ENCODE measurements around the gene TNN.

Gene TNN

DNA sequence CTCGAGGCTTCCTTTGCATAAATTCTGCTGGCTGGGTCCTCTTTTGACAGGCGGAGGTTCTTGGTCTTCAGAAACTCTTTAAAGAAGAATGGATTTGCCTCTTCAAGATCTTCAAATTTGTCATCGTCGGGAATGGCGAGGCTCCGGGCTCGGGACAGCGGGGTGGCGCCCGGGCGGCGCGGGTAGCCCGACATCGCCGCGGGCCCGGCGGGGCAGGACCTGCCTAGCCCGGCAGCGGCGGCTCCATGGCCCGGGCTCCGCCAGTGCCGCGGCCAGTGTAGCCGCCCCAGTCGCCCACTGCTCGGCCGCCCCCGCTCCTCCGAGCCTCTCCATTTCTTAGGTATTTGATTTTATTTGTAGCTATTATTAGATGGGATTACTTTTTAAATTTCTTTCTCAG, 22.1 kb upstream of the TNN start:
- Histone ChIP-seq H3K9ac (ENCODE audit: low read depth, low read length) (no peak overlapping the region), H3K36me3 (ENCODE audit: insufficient read depth, low read length) (no peaks in the 10 kb centered on the region), H3K4me1 (ENCODE audit: insufficient read depth, low read length) (no peaks in the 10 kb centered on the region)

GRCh38 chr1:175050992-175051391, 16.6 kb upstream of the TNN start:
- Histone ChIP-seq H3K36me3 (ENCODE audit: insufficient read depth, low read length) (no peaks in the 10 kb centered on the region), H3K9ac (ENCODE audit: low read depth, low read length) (no peak overlapping the region), H3K9me3 (ENCODE audit: control insufficient read depth, insufficient read depth, low read length) (no peaks in the 10 kb centered on the region), H3K4me1 (ENCODE audit: insufficient read depth, low read length) (no peaks in the 10 kb centered on the region)

More for the DNA sequence above, 22.1 kb upstream of the TNN start:
- no peaks in the 10 kb centered on the region for H3K9me3 ChIP-seq (ENCODE audit: control insufficient read depth, insufficient read depth, low read length)

GRCh38 chr1:175054736-175055135, 12.9 kb upstream of the TNN start:
- H3K9ac ChIP-seq (ENCODE audit: low read depth, low read length): no peak overlapping the region
- H3K9me3 ChIP-seq (ENCODE audit: control insufficient read depth, insufficient read depth, low read length): no peaks in the 10 kb centered on the region
- H3K36me3 ChIP-seq (ENCODE audit: insufficient read depth, low read length): no peaks in the 10 kb centered on the region
- no peaks in the 10 kb centered on the region for H3K4me1 ChIP-seq (ENCODE audit: insufficient read depth, low read length)

GRCh38 chr1:175062339-175062738, 5.3 kb upstream of the TNN start:
- Histone ChIP-seq H3K9me3 (ENCODE audit: control insufficient read depth, insufficient read depth, low read length) (no peaks in the 10 kb centered on the region), H3K36me3 (ENCODE audit: insufficient read depth, low read length) (no peaks in the 10 kb centered on the region), H3K9ac (ENCODE audit: low read depth, low read length) (no peak overlapping the region), H3K4me1 (ENCODE audit: insufficient read depth, low read length) (no peaks in the 10 kb centered on the region)

DNA sequence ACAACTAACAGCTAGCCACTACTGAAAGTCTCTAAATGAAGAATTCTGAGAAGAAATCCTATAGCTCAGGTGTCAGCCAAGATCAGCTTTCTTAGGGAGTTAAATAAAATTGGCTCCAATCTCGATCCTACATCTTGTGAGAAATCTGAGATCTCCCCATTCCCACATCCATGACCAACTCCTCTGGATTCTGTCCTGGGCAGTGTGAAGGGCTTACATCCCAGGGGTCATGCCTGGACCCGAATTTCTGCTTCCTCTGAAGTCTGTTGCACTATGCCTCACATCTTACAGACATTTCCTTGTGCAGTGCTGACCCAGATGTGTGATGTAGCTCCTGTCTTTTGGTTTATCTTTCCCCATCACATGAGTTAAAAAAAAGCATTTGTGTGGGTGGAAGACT, 4.8 kb upstream of the TNN start:
- no peak overlapping the region for H3K9ac ChIP-seq (ENCODE audit: low read depth, low read length)
- H3K36me3 ChIP-seq (ENCODE audit: insufficient read depth, low read length): no peaks in the 10 kb centered on the region
- H3K4me1 ChIP-seq (ENCODE audit: insufficient read depth, low read length): no peaks in the 10 kb centered on the region
- no peaks in the 10 kb centered on the region for H3K9me3 ChIP-seq (ENCODE audit: control insufficient read depth, insufficient read depth, low read length)

GRCh38 chr1:175070818-175071217, 3.2 kb downstream of the TNN start:
- Histone ChIP-seq H3K9ac (ENCODE audit: low read depth, low read length) (no peak overlapping the region), H3K4me1 (ENCODE audit: insufficient read depth, low read length) (peaks cover 19% of the 10 kb centered on the region), H3K9me3 (ENCODE audit: control insufficient read depth, insufficient read depth, low read length) (no peaks in the 10 kb centered on the region), H3K36me3 (ENCODE audit: insufficient read depth, low read length) (no peaks in the 10 kb centered on the region)

- no peaks in the 10 kb centered on the region for H3K36me3 ChIP-seq (ENCODE audit: insufficient read depth, low read length)
- H3K9me3 ChIP-seq (ENCODE audit: control insufficient read depth, insufficient read depth, low read length): no peaks in the 10 kb centered on the region
- no peak overlapping the region for H3K9ac ChIP-seq (ENCODE audit: low read depth, low read length)
- H3K4me1 ChIP-seq (ENCODE audit: insufficient read depth, low read length): peaks cover 19% of the 10 kb centered on the region
These were observed 3.8 kb downstream of the TNN start for GRCh38 chr1:175071276-175071943.

DNA sequence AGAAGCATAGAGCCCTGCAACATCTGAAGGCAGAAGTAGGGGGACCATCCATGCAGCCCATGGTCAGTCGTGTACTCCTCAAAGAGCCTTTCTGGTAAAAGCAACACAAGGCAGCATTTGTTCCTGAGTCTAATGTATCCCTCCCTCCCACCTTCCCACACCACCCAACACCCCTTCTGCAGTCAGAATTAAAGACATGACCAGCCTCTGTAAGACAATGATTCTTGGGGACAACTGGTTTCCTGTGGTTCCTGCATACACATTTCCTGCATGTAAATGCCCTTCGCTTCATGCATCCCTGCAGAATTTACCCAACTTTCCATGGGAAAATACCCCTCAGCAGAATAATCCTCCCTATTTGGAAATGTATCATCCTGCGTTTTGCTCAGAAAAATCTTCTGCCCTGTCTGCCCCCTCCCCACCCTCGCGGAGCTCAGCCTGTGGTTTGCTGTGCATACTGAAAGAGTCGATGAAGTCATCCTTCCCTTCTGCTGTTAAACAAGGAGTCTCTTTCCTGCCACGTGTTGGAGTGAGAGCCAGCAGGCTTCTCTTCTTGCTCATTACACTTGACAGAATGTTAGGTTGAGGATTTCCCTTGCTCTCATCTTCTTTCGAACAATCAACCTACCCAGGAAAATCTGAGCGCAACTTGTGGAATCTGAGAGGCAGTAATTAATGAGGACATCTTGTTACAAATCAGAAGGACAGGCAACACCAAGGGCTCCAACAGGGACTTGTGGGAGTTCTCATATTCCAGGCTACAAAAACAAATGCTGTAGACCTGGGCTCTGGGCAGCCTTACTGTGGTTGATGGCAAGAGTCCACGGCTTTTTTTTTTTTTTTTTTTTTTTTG, 4.7 kb downstream of the TNN start:
- Histone ChIP-seq H3K4me1 (ENCODE audit: insufficient read depth, low read length) (peaks cover 19% of the 10 kb centered on the region), H3K9me3 (ENCODE audit: control insufficient read depth, insufficient read depth, low read length) (no peaks in the 10 kb centered on the region), H3K9ac (ENCODE audit: low read depth, low read length) (no peak overlapping the region), H3K36me3 (ENCODE audit: insufficient read depth, low read length) (no peaks in the 10 kb centered on the region)

DNA sequence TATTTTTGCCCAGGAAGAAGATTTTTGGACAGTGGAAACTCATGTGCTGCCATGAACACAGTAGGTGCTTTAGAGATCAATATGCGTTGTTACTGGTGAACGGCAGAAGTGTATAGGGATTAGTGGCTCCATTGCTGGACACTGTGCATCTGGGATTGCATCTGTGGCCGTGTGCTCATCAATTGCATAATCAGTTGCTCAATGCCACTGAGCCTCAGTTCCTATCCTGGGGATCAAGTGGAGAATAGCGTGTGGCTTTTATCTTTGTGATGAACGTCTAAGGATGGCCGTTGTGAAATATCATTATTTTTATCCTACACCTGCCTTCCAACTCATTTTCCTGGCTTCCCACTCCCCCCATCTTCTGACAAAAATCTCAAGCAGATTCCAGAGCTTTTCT, 5.4 kb downstream of the TNN start:
- Histone ChIP-seq H3K9me3 (ENCODE audit: control insufficient read depth, insufficient read depth, low read length) (no peaks in the 10 kb centered on the region), H3K4me1 (ENCODE audit: insufficient read depth, low read length) (peaks cover 19% of the 10 kb centered on the region), H3K36me3 (ENCODE audit: insufficient read depth, low read length) (no peaks in the 10 kb centered on the region), H3K9ac (ENCODE audit: low read depth, low read length) (no peak overlapping the region)

DNA sequence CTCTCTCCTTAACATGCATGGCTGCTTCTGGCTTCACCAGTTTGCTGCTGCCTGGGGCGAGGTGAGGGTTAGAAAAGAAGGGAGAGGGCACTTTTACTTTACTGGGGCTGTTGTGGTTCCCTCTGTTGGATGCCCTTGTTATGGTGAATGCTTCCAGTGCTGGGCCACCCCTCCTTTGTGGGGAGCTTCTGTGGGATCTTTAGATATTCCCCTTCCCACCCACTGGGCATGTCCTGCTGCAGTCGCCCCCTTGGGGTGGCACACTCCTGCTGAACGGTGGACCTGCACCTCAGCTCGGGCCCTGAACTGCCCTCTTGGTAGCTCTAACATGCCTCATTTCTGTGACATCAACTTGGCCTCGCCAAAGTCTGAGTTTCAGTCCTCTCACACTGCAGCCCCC, 6.0 kb downstream of the TNN start:
- Histone ChIP-seq H3K9ac (ENCODE audit: low read depth, low read length) (no peak overlapping the region), H3K36me3 (ENCODE audit: insufficient read depth, low read length) (no peaks in the 10 kb centered on the region), H3K4me1 (ENCODE audit: insufficient read depth, low read length) (peaks cover 19% of the 10 kb centered on the region)

GRCh38 chr1:175075572-175076568, 8.2 kb downstream of the TNN start:
- Histone ChIP-seq H3K36me3 (ENCODE audit: insufficient read depth, low read length) (no peaks in the 10 kb centered on the region), H3K9ac (ENCODE audit: low read depth, low read length) (no peak overlapping the region), H3K4me1 (ENCODE audit: insufficient read depth, low read length) (peaks cover 19% of the 10 kb centered on the region), H3K9me3 (ENCODE audit: control insufficient read depth, insufficient read depth, low read length) (no peaks in the 10 kb centered on the region)

More for the DNA sequence above, 6.0 kb downstream of the TNN start:
- no peaks in the 10 kb centered on the region for H3K9me3 ChIP-seq (ENCODE audit: control insufficient read depth, insufficient read depth, low read length)

DNA sequence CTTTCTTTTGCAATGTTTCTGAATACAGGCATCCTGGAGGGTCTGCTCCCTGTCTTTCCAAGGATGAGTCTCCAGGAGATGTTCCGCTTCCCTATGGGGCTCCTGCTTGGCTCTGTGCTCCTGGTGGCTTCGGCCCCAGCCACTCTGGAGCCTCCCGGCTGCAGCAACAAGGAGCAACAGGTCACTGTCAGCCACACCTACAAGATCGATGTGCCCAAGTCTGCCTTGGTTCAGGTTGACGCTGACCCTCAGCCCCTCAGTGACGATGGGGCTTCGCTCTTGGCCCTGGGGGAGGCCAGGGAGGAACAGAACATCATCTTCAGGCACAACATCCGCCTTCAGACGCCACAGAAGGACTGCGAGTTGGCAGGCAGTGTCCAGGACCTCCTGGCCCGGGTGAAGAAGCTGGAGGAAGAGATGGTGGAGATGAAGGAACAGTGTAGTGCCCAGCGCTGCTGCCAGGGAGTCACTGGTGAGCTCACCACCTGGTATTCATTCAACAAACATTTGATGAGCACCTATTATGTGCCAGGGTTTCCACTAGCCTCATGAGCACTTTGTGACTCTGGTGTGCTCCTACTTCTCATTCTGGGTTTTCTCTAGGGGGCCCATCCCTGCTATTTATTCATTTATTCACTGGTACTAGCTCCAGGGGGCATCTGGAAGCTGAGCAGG, 9.9 kb downstream of the TNN start:
- no peaks in the 10 kb centered on the region for H3K36me3 ChIP-seq (ENCODE audit: insufficient read depth, low read length)
- peaks cover 9% of the 10 kb centered on the region for H3K4me1 ChIP-seq (ENCODE audit: insufficient read depth, low read length)
- H3K9me3 ChIP-seq (ENCODE audit: control insufficient read depth, insufficient read depth, low read length): no peaks in the 10 kb centered on the region
- no peak overlapping the region for H3K9ac ChIP-seq (ENCODE audit: low read depth, low read length)

DNA sequence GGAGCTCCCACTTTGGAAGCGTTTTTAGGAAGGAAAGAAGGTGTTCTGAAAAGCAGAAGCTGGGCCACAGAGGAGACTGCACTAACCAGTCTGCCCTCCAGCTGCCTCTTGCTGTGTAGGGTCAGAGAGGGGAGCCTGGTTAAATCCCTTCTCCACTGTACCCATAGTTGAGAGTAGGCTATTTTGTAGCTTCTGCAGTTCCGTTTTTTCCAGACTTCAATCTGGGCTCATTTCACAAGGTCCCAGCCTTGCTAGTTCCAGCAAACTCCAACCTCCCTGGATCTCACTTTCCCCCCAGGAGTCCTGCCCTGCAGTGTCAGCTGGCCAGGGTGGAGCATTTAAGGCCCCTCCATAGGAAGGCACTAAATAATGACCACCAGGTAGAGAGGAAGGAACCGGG, 11.0 kb downstream of the TNN start:
- Histone ChIP-seq H3K9ac (ENCODE audit: low read depth, low read length) (no peak overlapping the region), H3K4me1 (ENCODE audit: insufficient read depth, low read length) (no peaks in the 10 kb centered on the region; the same call in 1 of the 2 replicates), H3K36me3 (ENCODE audit: insufficient read depth, low read length) (no peaks in the 10 kb centered on the region), H3K9me3 (ENCODE audit: control insufficient read depth, insufficient read depth, low read length) (no peaks in the 10 kb centered on the region)

- Histone ChIP-seq H3K36me3 (ENCODE audit: insufficient read depth, low read length) (no peaks in the 10 kb centered on the region), H3K9ac (ENCODE audit: low read depth, low read length) (no peak overlapping the region)
These were observed 11.7 kb downstream of the TNN start for GRCh38 chr1:175079338-175079737.

More at GRCh38 chr1:175079338-175079737, 11.7 kb downstream of the TNN start:
- no peaks in the 10 kb centered on the region for H3K4me1 ChIP-seq (ENCODE audit: insufficient read depth, low read length)
- no peaks in the 10 kb centered on the region for H3K9me3 ChIP-seq (ENCODE audit: control insufficient read depth, insufficient read depth, low read length)
